ENCODE measurements around the gene NUAK1. TPM values are rescaled to one million over a fixed set of nuclear protein-coding genes. Genes with fewer than 3 reads are reported as not detected.

NUAK1 gene
- total RNA-seq, 2 experiments from 2014 or later, result 0.03 TPM; not detected in 1

- CTCF ChIA-PET (ENCODE audit: unreplicated experiment), result no interaction called here
- H3K4me2 ChIP-seq (ENCODE audit: low read length), result no peak overlapping the region
- no peaks in the 10 kb centered on the region for H3K9me3 ChIP-seq (ENCODE audit: low read length)
- no peak overlapping the region for H2AFZ ChIP-seq (ENCODE audit: low read length)
- H3K79me2 ChIP-seq (ENCODE audit: insufficient read depth, low read depth, low read length), result no peaks in the 10 kb centered on the region
- no peaks in the 10 kb centered on the region for H3K9me2 ChIP-seq (ENCODE audit: insufficient read depth, low read length)
- no peaks in the 10 kb centered on the region for H4K20me1 ChIP-seq (ENCODE audit: insufficient read depth, low read length)
- TF ChIP-seq EZH2phosphoT487 (IDR thresholded peaks at IDR 0.05; ENCODE audit: borderline replicate concordance, low read depth, low read length) (no peak), CTCF (conservative IDR thresholded peaks at IDR 0.05; ENCODE audit: low read length) (no peak)
- POLR2A ChIA-PET, result no interaction called here
- H3K36me3 ChIP-seq (ENCODE audit: insufficient read depth, low read length), result no peaks in the 10 kb centered on the region
- no peaks in the 10 kb centered on the region for H3K4me1 ChIP-seq (ENCODE audit: insufficient read depth, low read length, poor library complexity, severe bottlenecking)
- no peak overlapping the region for H3K4me3 ChIP-seq (ENCODE audit: low read depth, low read length, poor library complexity, severe bottlenecking)
- no peak for DNase-seq (ENCODE audit: low spot score)
- H3K27ac ChIP-seq (ENCODE audit: low read depth, low read length, poor library complexity, severe bottlenecking), result no peak overlapping the region
- intact Hi-C loops (cut with micrococcal nuclease; ENCODE audit: unreplicated experiment), result no loop called here
- no TSS peak for BruUV-seq (replicated peaks)
Observed at GRCh38 chr12:106085213-106085612, 53.5 kb downstream of the NUAK1 start.

GRCh38 chr12:106084759-106085158, 54.0 kb downstream of the NUAK1 start:
- no peak overlapping the region for H3K4me3 ChIP-seq (ENCODE audit: low read depth, low read length, poor library complexity, severe bottlenecking)
- H3K27ac ChIP-seq (ENCODE audit: low read depth, low read length, poor library complexity, severe bottlenecking), result no peak overlapping the region
- no peak overlapping the region for H2AFZ ChIP-seq (ENCODE audit: low read length)
- BruUV-seq (replicated peaks), result no TSS peak
- DNase-seq (ENCODE audit: low spot score), result no peak
- TF ChIP-seq CTCF (conservative IDR thresholded peaks at IDR 0.05; ENCODE audit: low read length), result no peak
- no peak for TF ChIP-seq EZH2phosphoT487 (IDR thresholded peaks at IDR 0.05; ENCODE audit: borderline replicate concordance, low read depth, low read length)
- no peaks in the 10 kb centered on the region for H4K20me1 ChIP-seq (ENCODE audit: insufficient read depth, low read length)
- H3K9me3 ChIP-seq (ENCODE audit: low read length), result no peaks in the 10 kb centered on the region
- no peaks in the 10 kb centered on the region for H3K9me2 ChIP-seq (ENCODE audit: insufficient read depth, low read length)
- no peaks in the 10 kb centered on the region for H3K4me1 ChIP-seq (ENCODE audit: insufficient read depth, low read length, poor library complexity, severe bottlenecking)
- H3K4me2 ChIP-seq (ENCODE audit: low read length), result no peak overlapping the region
- intact Hi-C loops (cut with micrococcal nuclease; ENCODE audit: unreplicated experiment), result no loop called here
- POLR2A ChIA-PET, result no interaction called here
- no peaks in the 10 kb centered on the region for H3K79me2 ChIP-seq (ENCODE audit: insufficient read depth, low read depth, low read length)
- CTCF ChIA-PET (ENCODE audit: unreplicated experiment), result no interaction called here
- no peaks in the 10 kb centered on the region for H3K36me3 ChIP-seq (ENCODE audit: insufficient read depth, low read length)

GRCh38 chr12:106084014-106084671, 54.6 kb downstream of the NUAK1 start:
- Histone ChIP-seq H3K79me2 (ENCODE audit: insufficient read depth, low read depth, low read length) (no peaks in the 10 kb centered on the region), H3K4me2 (ENCODE audit: low read length) (no peak overlapping the region), H3K4me1 (ENCODE audit: insufficient read depth, low read length, poor library complexity, severe bottlenecking) (no peaks in the 10 kb centered on the region), H3K9me2 (ENCODE audit: insufficient read depth, low read length) (no peaks in the 10 kb centered on the region), H2AFZ (ENCODE audit: low read length) (no peak overlapping the region), H3K36me3 (ENCODE audit: insufficient read depth, low read length) (no peaks in the 10 kb centered on the region), H3K4me3 (ENCODE audit: low read depth, low read length, poor library complexity, severe bottlenecking) (no peak overlapping the region), H4K20me1 (ENCODE audit: insufficient read depth, low read length) (no peaks in the 10 kb centered on the region), H3K9me3 (ENCODE audit: low read length) (no peaks in the 10 kb centered on the region), H3K27ac (ENCODE audit: low read depth, low read length, poor library complexity, severe bottlenecking) (no peak overlapping the region)
- TF ChIP-seq EZH2phosphoT487 (IDR thresholded peaks at IDR 0.05; ENCODE audit: borderline replicate concordance, low read depth, low read length) (no peak), CTCF (conservative IDR thresholded peaks at IDR 0.05; ENCODE audit: low read length) (no peak)
- BruUV-seq (replicated peaks), result no TSS peak
- POLR2A ChIA-PET, result no interaction called here
- CTCF ChIA-PET (ENCODE audit: unreplicated experiment), result no interaction called here
- DNase-seq (ENCODE audit: low spot score), result no peak
- intact Hi-C loops (cut with micrococcal nuclease; ENCODE audit: unreplicated experiment), result no loop called here
